ENCODE measurements around the gene MEIOSIN. TPM values are rescaled to one million over a fixed set of nuclear protein-coding genes. Genes with fewer than 3 reads are reported as not detected.

MEIOSIN gene
- total and polyA plus RNA-seq, 2 of the 13 experiments (the other 11 are each of a cell fraction or from before 2014, with no cell fraction given), result not detected

DNA sequence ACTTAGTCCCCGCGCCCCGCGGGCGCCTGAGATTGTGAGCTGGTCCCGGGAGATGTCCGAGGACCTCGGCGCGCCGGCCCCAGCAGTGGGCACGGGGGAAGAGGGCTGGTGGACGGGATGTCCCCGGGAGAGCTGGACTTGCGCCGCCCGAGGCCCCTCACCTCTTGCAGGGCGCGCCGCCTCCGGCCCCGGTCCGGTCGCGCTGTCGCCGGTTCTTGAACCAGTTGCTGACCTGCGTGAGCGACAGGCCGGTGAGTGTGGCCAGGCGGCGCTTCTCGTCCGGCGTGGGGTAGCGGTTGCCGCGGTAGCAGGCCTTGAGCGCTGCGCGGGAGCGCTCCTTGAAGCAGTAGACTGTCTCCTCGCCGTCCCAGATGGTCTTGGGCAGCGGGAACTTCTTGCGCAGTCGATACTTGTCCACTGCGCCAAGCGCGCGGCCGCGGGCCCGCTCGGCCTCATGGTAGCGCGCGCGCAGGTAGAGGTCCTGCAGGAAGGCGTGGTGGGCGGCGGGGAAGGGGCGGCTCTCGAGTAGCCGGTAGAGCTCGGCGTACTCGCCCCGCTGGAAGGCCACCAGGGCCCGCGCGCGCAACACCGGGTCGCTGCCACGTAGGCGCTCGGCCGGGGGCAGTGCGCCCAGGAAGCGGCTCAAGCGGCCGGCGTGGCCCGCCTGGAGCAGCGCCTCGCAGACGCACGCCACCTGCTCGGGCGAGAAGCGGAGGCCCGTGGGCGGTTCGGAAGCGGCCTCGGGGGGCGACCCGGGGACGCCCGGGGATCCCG is 34.8 kb downstream of the MEIOSIN start (continued):
- TF ChIP-seq NR2F1 (CRISPR knock-in tag; IDR thresholded peaks at IDR 0.05), result no peak
- TF ChIP-seq TFE3 (CRISPR knock-in tag; IDR thresholded peaks at IDR 0.05), result no peak
- no peak for TF ChIP-seq ZNF3 (CRISPR knock-in tag; IDR thresholded peaks at IDR 0.05)
- peak; percentile 43; the same call in 1 of the 2 replicates for TF ChIP-seq ZNF335 (CRISPR knock-in tag; IDR thresholded peaks at IDR 0.05)
- TF ChIP-seq RFX1 (IDR thresholded peaks at IDR 0.05), result no peak
- TF ChIP-seq NR2F2 (IDR thresholded peaks at IDR 0.05; ENCODE audit: borderline replicate concordance, low read depth), result 0 out of 2 replicates have a peak, but pooled peaks have one; percentile 12
- TF ChIP-seq ZNF296 (CRISPR knock-in tag; conservative IDR thresholded peaks at IDR 0.05), result no peak
- no peak for TF ChIP-seq CREM (IDR thresholded peaks at IDR 0.05)
- no peak for TF ChIP-seq CREM (CRISPR knock-in tag; IDR thresholded peaks at IDR 0.05)
- 0 out of 2 replicates have a peak, but pooled peaks have one; percentile 29 for TF ChIP-seq MLXIP (CRISPR knock-in tag; IDR thresholded peaks at IDR 0.05; ENCODE audit: borderline replicate concordance)
- TF ChIP-seq ZNF639 (CRISPR knock-in tag; conservative IDR thresholded peaks at IDR 0.05), result peak; percentile 60; the same call in 1 of the 2 replicates
- no peak for TF ChIP-seq RELA (CRISPR knock-in tag; IDR thresholded peaks at IDR 0.05)
- no peak for TF ChIP-seq ZNF121 (CRISPR knock-in tag; IDR thresholded peaks at IDR 0.05)
- TF ChIP-seq ZNF280B (CRISPR knock-in tag; IDR thresholded peaks at IDR 0.05; ENCODE audit: borderline replicate concordance), result no peak; the same call in 1 of the 2 replicates
- no peak for TF ChIP-seq TOPORS (CRISPR knock-in tag; IDR thresholded peaks at IDR 0.05)
- TF ChIP-seq ZNF460 (CRISPR knock-in tag; IDR thresholded peaks at IDR 0.05; ENCODE audit: borderline replicate concordance), result no peak
- no peak for TF ChIP-seq PAX8 (CRISPR knock-in tag; IDR thresholded peaks at IDR 0.05; ENCODE audit: borderline replicate concordance)
- TF ChIP-seq MXI1 (IDR thresholded peaks at IDR 0.05; ENCODE audit: borderline replicate concordance, low read depth, low read length), result peak; percentile 39; the same call in 1 of the 3 replicates
- no peak for TF ChIP-seq ZNF761 (CRISPR knock-in tag; conservative IDR thresholded peaks at IDR 0.05)
- no peak for TF ChIP-seq ZNF546 (CRISPR knock-in tag; conservative IDR thresholded peaks at IDR 0.05)

All from HepG2 (cell line).